Fibroblast of skin of left biceps (primary cell): ENCODE results near the gene SPSB1.

ENCODE experiments used
- DNase-seq, 2 experiments: peaks; one replicate each; pipeline ENCODE4 v3.0.0-alpha.2; 2013; ENCODE audit warnings: low read depth in 2 of 2

The SPSB1 gene

DNA sequence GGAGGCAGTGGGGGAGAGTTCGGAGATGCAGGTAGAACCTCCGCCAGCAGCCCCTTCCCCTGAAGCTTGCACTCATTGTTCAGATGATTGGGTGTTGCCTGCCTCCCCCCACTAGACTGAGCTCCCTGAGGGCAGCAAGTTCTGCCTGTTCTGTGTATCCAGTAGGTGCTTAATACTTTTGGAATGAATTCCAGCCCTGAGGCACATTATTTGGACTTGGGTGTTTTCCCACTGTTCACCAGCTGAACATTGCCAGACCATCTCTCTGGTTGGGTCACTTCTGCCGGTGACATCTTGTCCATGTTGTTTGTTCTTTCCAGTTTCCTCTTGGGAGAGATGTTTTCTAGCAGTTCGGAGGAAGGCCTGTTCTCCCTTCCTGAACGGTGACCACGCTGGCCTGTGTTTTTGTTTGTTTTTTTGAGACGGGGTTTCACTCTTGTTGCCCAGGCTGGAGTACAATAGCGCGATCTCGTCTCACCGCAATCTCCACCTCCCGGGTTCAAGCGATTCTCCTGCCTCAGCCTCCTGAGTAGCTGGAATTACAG lies 48.7 kb downstream of the SPSB1 start:
- DNase-seq: no peak

GRCh38 chr1:9343269-9343668 lies 50.6 kb downstream of the SPSB1 start:
- no peak for DNase-seq

GRCh38 chr1:9344426-9345200 lies 51.9 kb downstream of the SPSB1 start:
- no peak for DNase-seq

DNA sequence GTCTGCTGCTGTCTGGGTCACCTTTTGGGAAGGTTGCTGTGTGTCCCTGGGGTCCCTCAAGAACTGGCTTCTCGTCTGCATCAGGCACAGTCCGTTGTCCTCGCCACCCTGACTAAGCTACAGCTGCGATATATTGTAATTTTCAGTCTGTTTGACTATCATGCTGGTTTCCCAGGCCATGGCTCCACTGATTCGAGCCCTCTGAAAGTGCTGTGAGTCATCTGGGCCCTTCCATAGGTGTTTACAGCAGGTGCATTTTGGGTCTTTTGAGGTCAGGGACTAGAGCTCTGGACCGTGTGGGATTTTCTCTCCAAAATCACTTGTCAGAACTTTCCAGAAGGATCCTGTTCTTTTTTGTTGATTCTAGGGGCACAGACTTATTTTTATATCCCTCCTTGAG lies 52.8 kb downstream of the SPSB1 start:
- no peak for DNase-seq

GRCh38 chr1:9345922-9346321 lies 53.2 kb downstream of the SPSB1 start:
- no peak for DNase-seq

- DNase-seq: no peak
Measured at GRCh38 chr1:9346566-9346965, 53.9 kb downstream of the SPSB1 start.

DNA sequence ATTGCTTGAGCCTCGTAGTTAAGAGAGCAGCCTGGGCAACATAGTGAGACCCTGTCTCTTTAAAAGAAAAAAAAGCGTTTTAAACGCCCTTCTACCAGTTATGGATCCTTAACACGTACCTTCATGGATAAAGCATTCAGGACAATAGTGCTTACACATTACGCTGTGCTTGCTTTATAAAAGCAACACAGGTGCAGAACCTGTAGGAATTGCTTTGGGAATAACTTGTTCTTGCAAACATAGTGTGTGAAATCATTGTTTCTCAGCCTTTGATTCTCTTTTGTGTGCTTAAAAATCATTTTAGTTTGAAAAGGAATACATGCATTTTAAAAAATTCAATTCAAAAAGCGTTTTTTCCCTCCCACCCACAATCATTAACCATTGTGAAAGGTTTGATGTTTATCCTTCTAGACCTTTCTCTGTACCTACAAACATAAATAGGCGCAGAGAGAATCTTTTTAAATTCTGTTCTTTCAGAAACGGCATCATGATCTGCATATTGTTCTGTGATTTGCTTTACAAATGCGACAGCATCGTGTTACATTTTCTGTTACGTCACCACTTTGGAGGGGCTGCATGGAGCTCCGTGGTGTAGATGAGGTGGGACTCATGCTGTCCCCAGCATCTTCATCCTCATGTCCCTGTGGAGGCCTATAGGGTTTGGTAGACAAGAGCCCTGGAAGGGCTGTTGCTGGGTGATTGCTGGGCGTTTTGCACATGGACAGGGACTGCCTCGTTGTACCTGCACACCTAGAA lies 54.6 kb downstream of the SPSB1 start:
- DNase-seq: no peak

DNA sequence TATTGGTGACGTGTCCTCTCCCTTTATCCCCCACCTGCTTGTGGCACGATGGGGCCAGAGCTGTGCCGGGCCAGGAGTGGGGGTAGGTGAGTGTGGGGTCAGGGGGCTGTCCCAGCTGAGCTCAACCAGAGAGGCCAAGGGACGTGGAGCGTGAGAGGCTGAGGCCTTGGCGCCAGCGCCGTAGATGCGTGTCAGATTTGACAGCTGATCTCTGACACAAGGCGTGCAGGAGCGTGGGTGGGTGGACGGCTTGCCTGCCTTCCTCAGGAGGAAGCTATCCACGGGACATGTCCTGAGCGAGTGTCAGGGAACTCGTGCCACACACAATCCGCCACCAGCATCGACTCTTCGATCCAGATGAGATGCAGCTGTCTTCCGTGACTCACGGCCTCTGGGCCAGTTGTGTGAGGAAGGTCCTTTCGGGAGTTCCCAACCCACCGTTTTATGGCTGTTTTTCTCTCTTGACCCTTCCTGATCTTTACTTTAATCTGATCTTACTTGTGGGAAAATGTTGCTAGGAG lies 56.7 kb downstream of the SPSB1 start:
- DNase-seq: no peak

- DNase-seq: no peak
Measured at GRCh38 chr1:9350013-9350908, 57.6 kb downstream of the SPSB1 start.

DNA sequence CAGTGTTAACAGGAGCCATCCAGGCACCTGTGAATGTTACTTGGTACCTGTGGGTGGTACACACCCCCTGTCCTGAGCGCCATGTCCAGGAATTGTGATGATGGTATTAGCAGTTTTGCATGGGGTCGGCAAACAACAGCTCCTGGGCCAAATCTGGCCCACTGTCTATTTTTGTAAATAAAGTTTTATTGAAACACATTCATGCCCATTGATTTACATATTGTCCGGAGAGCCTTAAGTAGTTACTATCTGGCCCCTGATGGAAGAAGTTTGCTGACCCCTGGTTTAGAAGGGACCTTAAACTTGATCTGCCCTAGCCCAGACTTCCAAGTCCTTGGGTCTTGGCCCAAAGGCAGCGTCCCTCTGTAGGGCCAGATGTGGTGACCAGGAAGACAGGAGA lies 58.3 kb downstream of the SPSB1 start:
- DNase-seq: no peak

DNA sequence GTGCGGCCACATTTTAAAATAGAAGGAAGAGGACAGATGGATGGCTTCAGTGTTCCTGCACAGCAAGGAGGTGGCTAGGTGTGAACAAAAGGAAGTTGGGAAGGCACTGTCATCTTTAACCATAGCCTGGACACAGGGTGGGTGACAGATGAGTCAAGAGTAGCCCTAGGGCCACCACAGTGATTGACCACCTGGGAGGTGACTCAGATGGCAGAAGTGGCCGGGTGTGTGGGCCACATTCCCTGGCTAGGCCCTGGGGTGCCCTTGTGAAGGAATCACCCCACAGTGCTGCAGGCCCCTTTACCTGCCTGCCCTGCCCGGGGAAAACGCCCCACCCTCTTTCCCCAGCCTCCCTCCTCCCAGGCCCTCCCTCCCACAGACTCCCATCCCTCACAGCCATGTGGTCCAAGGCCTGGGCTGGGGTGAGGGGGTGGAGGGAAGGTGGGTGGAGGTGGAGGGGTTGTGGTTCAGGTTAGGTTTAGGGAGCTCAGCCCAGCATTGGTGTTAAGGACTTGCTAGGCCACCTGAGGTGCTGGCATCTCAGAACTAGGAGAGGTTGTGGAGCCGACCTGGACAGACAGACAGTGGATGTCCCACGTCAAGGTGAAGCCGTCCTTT lies 59.1 kb downstream of the SPSB1 start:
- no peak for DNase-seq

DNA sequence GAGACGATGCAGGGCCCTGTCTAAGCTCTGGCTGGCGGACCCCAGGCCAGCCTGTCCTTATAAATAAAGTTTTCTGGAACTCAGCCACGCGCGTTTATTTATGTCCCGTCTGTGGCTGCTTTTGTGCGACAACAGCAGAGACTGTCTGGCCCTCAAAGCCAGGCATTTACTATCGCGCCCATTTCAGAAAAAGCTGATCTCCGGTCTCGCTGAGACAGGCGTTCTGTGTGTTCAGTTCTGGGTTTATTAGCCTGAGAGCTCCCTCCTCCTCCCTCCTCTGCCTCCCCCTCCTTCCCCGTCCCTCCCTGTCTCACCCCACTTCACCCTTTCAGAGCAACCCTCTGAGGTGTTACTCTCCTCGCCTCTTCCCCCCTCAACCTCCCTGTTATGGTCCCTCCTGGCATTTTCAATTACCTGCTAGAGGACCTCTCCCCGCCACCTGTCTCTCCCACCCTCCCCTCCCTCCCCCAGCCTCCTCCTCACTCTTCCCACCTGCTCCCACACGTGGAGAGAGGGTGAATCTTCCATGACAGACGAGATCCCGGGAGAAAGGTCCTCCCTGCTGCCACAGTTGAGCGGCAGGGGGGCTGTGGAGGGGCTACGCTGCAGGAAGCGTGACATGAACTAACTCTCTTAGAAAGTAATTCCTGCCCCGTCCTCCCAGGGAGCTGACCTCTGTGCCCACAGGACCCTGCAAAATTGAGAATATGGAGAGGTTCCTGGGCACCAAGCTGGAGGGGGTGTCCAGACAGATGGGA lies 59.9 kb downstream of the SPSB1 start:
- no peak for DNase-seq

DNA sequence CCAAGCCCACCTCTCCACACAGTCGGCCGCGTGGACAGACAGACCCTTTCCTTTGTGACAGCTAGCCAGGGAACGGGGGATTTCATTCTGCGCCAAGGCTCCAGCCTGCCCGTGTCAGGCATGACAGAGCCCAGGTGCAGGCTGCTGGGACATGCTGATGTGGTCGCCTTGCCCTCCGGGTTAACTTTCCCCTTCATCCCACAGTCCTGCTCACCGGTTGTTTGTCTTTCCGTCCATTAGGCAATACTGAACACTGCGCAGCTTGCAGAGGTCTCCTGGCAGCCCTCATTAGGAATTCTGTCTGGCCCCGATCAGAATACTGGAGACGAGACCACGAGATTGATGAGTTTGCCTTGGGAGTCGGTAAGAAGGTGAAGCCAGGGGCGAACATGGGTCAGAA lies 62.8 kb downstream of the SPSB1 start:
- DNase-seq: no peak

GRCh38 chr1:9356021-9356420 lies 63.3 kb downstream of the SPSB1 start:
- no peak for DNase-seq

DNA sequence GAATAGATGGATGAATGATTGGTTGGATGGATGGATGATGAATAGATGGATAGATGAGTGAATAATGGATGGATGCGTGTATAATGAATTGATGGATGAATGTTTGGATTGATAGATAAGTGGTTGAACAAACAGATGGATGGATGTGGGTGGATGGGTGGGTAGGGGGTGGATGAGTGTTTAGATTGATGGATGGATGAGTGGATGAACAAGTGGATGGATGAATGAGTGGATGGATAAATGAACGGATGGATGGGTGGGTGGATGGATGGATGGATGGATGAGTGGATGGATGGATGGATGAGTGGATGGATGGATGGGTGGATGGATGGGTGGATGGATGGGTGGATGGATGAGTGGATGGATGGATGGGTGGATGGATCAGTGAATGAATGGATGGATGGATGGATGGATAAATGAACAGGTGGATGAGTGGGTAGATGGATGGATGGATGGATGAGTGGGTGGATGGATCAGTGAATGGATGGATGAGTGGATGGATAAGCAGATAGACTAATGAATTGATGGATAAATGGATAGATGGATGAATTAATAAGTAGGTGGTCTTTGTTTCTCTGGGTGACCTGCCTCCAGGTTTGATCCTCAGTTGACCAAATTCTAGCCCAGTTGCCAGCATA lies 64.3 kb downstream of the SPSB1 start:
- no peak for DNase-seq

- no peak for DNase-seq
Measured at GRCh38 chr1:9357958-9358357, 65.3 kb downstream of the SPSB1 start.

GRCh38 chr1:9360371-9361064 lies 67.8 kb downstream of the SPSB1 start:
- DNase-seq: no peak

DNA sequence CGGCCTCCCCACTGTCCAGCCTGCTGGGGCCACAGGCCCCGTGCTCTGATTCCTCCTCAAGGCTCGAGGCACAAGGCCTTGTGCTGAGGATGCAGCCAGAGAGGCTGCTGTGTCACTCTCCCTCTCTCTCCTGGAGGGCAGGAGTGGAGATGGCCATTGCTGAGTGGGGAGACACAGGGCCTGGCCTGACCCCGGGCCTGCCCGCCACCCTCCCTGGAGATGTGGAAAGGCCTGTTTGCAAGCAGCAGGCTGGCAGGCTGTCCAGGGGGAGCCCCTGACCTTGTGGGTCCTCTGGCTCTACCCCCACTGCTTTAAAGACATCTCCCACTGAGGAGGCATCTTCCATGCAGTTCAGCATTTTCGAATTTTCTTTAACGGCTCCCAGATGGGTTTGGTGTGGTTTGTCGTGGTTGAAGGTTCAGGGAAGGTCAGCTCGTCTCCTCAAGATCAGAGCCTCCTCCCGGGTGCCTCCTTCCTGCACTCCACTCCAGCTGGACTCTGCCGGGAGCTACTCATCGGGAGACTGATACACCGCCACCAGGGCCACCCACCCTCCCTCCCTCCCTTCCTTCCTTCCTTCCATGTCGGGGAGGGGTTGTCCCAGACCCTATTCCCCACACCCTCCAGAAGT lies 69.1 kb downstream of the SPSB1 start:
- DNase-seq: no peak

DNA sequence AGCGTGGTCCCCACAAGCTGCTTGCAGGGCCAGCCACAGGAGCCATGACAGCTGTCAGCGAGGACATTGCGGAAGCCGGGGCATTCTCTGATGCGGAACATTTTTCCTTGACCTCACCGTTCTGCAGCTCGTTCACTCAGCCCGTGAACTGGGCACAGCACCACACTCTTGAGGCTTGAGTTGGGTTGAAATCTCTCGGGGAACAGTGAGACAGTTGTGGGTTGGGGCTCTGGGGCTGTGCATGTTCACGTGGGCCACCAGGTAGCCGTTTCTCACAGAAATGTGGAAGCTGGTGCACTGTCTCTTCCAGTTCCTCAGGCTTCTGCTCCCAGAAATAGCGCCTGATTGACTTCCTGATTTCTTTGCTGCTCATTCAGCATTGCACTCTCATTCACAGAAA lies 69.8 kb downstream of the SPSB1 start:
- no peak for DNase-seq
